ENCODE data around the gene GAS7. TPM values are rescaled to one million over a fixed set of nuclear protein-coding genes. Genes with fewer than 3 reads are reported as not detected.

Gene GAS7
- total RNA-seq, 4 donors from 2014 or later: 24.7 to 43.3 (median 38.4) TPM

- TF ChIP-seq CTCF (IDR thresholded peaks at IDR 0.05; ENCODE audit: low read depth): no peak
Measured at GRCh38 chr17:10092595-10092994, 105.8 kb downstream of the GAS7 start.

GRCh38 chr17:10091046-10091445 lies 107.4 kb downstream of the GAS7 start:
- no peak for TF ChIP-seq CTCF (IDR thresholded peaks at IDR 0.05; ENCODE audit: low read depth)

- TF ChIP-seq CTCF (IDR thresholded peaks at IDR 0.05; ENCODE audit: low read depth): no peak
Measured at GRCh38 chr17:10089196-10089804, 109.1 kb downstream of the GAS7 start.

GRCh38 chr17:10088444-10088843 lies 110.0 kb downstream of the GAS7 start:
- TF ChIP-seq CTCF (IDR thresholded peaks at IDR 0.05; ENCODE audit: low read depth): no peak

GRCh38 chr17:10087355-10087754 lies 111.1 kb downstream of the GAS7 start:
- no peak for TF ChIP-seq CTCF (IDR thresholded peaks at IDR 0.05; ENCODE audit: low read depth)

GRCh38 chr17:10083864-10084263 lies 114.5 kb downstream of the GAS7 start:
- no peak for TF ChIP-seq CTCF (IDR thresholded peaks at IDR 0.05; ENCODE audit: low read depth)

GRCh38 chr17:10082795-10083194 lies 115.6 kb downstream of the GAS7 start:
- no peak for TF ChIP-seq CTCF (IDR thresholded peaks at IDR 0.05; ENCODE audit: low read depth)

Data from subcutaneous adipose tissue (tissue), 4 donors.